T1000 (cell line): Measurements from ENCODE around the gene NR0B1.

Experiments
- DNase-seq: peaks from one replicate; lab custom pipeline; 2025; ENCODE audit warnings: mixed read lengths; lab: John Stamatoyannopoulos, UW

NR0B1 gene

GRCh38 chrX:30275498-30275897 lies 33.7 kb downstream of the NR0B1 start:
- no peak for DNase-seq

DNA sequence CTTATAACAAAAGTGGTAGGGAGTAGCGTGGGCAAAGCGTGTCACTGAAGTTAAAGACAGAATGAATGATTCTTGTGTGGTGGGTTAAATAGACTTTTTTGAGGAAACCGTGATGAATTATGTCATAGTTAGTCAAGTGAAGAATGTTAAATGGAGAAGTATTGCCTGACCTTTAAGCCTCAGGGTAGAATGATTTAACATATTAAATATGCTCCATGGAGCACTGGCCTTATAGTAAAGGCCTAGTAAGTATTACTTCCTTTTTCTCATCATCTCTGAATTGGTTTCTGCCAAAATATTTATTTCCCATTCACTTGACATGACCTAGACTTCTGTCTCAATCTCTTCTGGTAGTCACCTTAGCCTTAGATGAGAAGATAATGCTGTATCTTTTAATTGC lies 38.6 kb downstream of the NR0B1 start:
- DNase-seq = no peak

GRCh38 chrX:30262763-30263162 lies 46.4 kb downstream of the NR0B1 start:
- no peak for DNase-seq

- no peak for DNase-seq
Measured at GRCh38 chrX:30261012-30261411, 48.2 kb downstream of the NR0B1 start.

- no peak for DNase-seq
Measured at GRCh38 chrX:30259927-30260326, 49.3 kb downstream of the NR0B1 start.
